ENCODE data around the gene TENM4. TPM values are rescaled to one million over a fixed set of nuclear protein-coding genes. Genes with fewer than 3 reads are reported as not detected.

Gene TENM4
- total and polyA plus RNA-seq, 10 of the 15 experiments (the other 5 are each of a cell fraction or from before 2014, with no cell fraction given): 0.03 to 0.12 (median 0.06) TPM; not detected in 7

DNA sequence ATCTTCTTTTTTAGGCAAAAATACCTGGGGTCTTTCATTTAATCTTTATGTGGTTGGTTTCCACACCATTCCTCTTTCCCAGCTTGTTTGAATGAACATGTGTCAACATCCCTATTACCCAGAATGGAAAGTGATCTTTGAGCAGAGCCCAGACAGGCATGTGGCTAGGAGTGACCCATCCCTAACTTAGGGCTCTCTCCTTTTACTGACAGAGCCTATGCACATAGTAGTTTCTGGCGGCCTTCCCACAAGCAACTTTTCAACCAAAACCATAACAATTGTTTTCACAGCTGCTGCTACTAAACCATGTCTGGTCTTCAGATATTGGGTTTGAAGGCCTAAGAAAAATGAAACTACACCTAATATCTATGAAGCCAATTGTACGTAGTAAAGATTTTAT is 107.5 kb downstream of the TENM4 start:
- 40% methylated on average over 2 of the region's 2 CpGs for WGBS (ENCODE audit: insufficient coverage, insufficient replicate concordance, low lambda C conversion rate, missing lambda C conversion rate)
- no peak for TF ChIP-seq NFYA (IDR thresholded peaks at IDR 0.05; ENCODE audit: borderline replicate concordance, low read depth, low read length)
- TF ChIP-seq RBBP5 (conservative IDR thresholded peaks at IDR 0.05): no peak
- TF ChIP-seq IRF4 (IDR thresholded peaks at IDR 0.05; ENCODE audit: low read depth, low read length): no peak
- TF ChIP-seq JUND (IDR thresholded peaks at IDR 0.05; ENCODE audit: low read depth, low read length): no peak
- TF ChIP-seq, protein P1, sequence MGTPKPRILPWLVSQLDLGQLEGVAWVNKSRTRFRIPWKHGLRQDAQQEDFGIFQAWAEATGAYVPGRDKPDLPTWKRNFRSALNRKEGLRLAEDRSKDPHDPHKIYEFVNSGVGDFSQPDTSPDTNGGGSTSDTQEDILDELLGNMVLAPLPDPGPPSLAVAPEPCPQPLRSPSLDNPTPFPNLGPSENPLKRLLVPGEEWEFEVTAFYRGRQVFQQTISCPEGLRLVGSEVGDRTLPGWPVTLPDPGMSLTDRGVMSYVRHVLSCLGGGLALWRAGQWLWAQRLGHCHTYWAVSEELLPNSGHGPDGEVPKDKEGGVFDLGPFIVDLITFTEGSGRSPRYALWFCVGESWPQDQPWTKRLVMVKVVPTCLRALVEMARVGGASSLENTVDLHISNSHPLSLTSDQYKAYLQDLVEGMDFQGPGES (IDR thresholded peaks at IDR 0.05): no peak
- TF ChIP-seq SMAD5 (IDR thresholded peaks at IDR 0.05; ENCODE audit: low read depth): no peak
- no peak for TF ChIP-seq SPI1 (IDR thresholded peaks at IDR 0.05; ENCODE audit: borderline replicate concordance, insufficient read depth, low read depth, low read length)
- TF ChIP-seq SREBF1 (IDR thresholded peaks at IDR 0.05; ENCODE audit: low read length): no peak
- TF ChIP-seq FOXM1 (IDR thresholded peaks at IDR 0.05; ENCODE audit: low read depth, low read length): no peak
- TF ChIP-seq NFYB (IDR thresholded peaks at IDR 0.05; ENCODE audit: insufficient read depth, low read depth, low read length): no peak
- TF ChIP-seq, protein P2, sequence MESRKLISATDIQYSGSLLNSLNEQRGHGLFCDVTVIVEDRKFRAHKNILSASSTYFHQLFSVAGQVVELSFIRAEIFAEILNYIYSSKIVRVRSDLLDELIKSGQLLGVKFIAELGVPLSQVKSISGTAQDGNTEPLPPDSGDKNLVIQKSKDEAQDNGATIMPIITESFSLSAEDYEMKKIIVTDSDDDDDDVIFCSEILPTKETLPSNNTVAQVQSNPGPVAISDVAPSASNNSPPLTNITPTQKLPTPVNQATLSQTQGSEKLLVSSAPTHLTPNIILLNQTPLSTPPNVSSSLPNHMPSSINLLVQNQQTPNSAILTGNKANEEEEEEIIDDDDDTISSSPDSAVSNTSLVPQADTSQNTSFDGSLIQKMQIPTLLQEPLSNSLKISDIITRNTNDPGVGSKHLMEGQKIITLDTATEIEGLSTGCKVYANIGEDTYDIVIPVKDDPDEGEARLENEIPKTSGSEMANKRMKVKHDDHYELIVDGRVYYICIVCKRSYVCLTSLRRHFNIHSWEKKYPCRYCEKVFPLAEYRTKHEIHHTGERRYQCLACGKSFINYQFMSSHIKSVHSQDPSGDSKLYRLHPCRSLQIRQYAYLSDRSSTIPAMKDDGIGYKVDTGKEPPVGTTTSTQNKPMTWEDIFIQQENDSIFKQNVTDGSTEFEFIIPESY (IDR thresholded peaks at IDR 0.05): no peak
- TF ChIP-seq SMAD1 (IDR thresholded peaks at IDR 0.05; ENCODE audit: low read depth, partially characterized antibody): no peak
- no peaks in the 10 kb centered on the region for H3K36me3 ChIP-seq (ENCODE audit: control insufficient read depth in 2 of 2, insufficient read depth in 2 of 2, low read length in 1 of 2)
- H3K27me3 ChIP-seq (replicated peaks in 1 of 2; ENCODE audit: control insufficient read depth in 2 of 2, insufficient read depth in 2 of 2, low read length in 1 of 2): peaks cover 0 to 10% of the 10 kb centered on the region in 2 experiments; a peak in 1 of 4 replicates
- no peaks in the 10 kb centered on the region for H3K4me1 ChIP-seq (ENCODE audit: control insufficient read depth, insufficient read depth, low read length)
- ChIA-PET POLR2A (no interaction called here), CTCF (interaction anchor here (1.4 kb wide), 1 partner anchor 30 kb away, joined by 4 read pairs; no protein-coding TSS in a partner anchor), SMC1A (ENCODE audit: uncharacterized antibody, unreplicated experiment) (interaction anchor here (0.7 kb wide), 1 partner anchor 32 kb away, joined by 3 read pairs; no protein-coding TSS in a partner anchor), RAD21 (ENCODE audit: unreplicated experiment) (no interaction called here)
- H3K4me2 ChIP-seq (ENCODE audit: control insufficient read depth, insufficient read depth): no peak overlapping the region
- no peak overlapping the region for H3K4me3 ChIP-seq
- DNase-seq (ENCODE audit: low read depth, low spot score): no peak
- no peak for ATAC-seq
- no TSS peak for BruUV-seq (replicated peaks)
- no peaks in the 10 kb centered on the region for H3K79me2 ChIP-seq (ENCODE audit: control insufficient read depth, insufficient read depth, low read length)
- H3K9me3 ChIP-seq (replicated peaks; ENCODE audit: control insufficient read depth, insufficient read depth, low read length): no peaks in the 10 kb centered on the region
- intact Hi-C loops (cut with micrococcal nuclease; ENCODE audit: unreplicated experiment): no loop called here
- FAIRE-seq: no peak
- no peak overlapping the region for H2AFZ ChIP-seq (ENCODE audit: control insufficient read depth, low read depth, low read length)
- H3K27ac ChIP-seq (ENCODE audit: control insufficient read depth, insufficient read depth): no peak overlapping the region
- no peaks in the 10 kb centered on the region for H4K20me1 ChIP-seq (ENCODE audit: control insufficient read depth, insufficient read depth)
- in situ Hi-C loops (cut with MboI): no loop called here
- H3K9ac ChIP-seq (ENCODE audit: control insufficient read depth, insufficient read depth, low read length): no peak overlapping the region
